GM21390 (cell line): ENCODE measurements around the gene SCYL2.
"Not testable (repeated sequence)": the region's sequence is repeated elsewhere in the genome, so short reads cannot be mapped to it uniquely, and the experiment has no call there.

Source experiments
- ATAC-seq: cut with Tn5 transposase; IDR thresholded peaks from one replicate; pipeline ENCODE4 v1.9.1; 2021; ENCODE audit not compliant: unreplicated experiment

The SCYL2 gene

DNA sequence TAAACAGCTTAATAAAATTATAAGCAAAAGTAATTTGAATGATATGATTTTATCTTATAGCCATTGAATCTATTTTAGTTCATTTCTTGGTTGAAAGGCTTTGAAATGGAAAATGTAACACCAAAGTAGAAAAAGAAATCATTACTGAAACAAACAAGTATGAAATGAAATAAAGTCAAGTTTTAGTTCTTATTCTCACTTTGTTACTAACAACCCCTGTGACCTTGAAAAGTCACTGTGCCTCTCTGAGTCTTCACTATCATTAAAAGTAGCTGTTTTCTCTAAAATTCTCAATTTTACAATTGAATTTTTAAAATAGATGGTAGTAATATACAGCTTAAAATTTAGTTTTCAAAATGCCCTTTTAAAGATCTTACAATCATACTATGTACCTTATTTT is 57.5 kb downstream of the SCYL2 start:
- peak; percentile 64 for ATAC-seq

- ATAC-seq, result no peak
These were observed 59.2 kb downstream of the SCYL2 start for GRCh38 chr12:100326208-100326607.

DNA sequence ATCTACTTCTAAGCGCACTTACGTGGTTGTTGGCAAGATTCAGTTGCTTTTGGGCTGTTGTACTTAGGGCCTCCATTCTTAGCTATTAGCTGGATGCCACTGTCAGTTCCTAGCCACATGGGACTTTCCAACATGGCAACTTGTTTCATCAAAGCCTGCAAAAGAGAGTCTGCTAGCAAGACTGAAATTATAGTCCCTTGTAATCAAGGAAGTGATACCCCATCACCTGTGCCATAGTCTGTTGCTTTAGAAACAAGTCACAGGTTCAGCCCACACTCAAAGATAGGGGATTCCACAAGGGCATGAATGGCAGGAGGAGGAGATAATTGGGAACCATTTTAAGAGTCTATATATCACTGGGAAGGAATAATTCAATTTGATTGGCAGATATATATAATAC is 62.8 kb downstream of the SCYL2 start:
- peak; percentile 94 for ATAC-seq

- no peak for ATAC-seq
These were observed 64.9 kb downstream of the SCYL2 start for GRCh38 chr12:100331871-100332270.

DNA sequence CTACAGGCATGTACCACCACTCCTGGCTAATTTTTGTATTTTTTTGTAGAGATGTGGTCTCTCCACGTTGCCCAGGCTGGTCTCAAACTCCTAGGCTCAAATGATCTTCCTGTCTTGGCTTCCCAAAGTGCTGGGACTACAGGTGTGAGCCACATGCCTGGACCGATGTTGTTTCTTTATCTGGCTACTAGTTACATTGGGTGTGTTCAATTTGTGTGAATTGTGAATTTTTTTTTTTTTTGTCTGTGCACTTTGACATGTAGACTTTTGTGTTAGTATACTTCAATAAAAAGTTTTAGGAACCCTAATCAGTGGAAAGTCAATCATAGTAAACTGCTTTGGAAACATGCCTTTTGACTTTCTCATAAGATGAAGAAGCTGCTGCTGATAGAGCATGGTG is 65.9 kb downstream of the SCYL2 start:
- no peak for ATAC-seq

- ATAC-seq, result no peak
These were observed 70.3 kb downstream of the SCYL2 start for GRCh38 chr12:100337299-100337698.

DNA sequence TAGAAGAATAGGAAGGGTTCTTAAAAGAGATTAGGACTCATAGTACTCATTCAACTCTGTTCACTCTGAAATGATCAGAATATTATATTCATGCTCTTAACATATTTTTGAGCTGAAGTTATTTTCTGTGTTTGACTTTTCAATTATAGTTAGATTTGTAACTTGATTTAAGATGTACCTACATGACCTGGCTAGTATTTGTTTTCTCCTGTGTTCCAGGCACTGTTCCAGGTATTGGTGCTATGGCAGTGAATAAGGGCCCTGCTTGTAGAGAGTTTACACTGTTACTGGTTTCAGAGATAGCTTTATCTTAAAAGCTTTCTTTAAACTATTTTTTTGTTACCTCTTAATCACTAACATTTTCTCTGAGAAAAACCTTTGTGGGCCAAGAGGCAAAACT is 70.8 kb downstream of the SCYL2 start:
- no peak for ATAC-seq

- peak; percentile 57 for ATAC-seq
These were observed 72.1 kb downstream of the SCYL2 start for GRCh38 chr12:100339071-100339470.

GRCh38 chr12:100342897-100343296 is 75.9 kb downstream of the SCYL2 start:
- ATAC-seq, result not testable (repeated sequence)

- not testable (repeated sequence) for ATAC-seq
These were observed 77.4 kb downstream of the SCYL2 start for GRCh38 chr12:100344351-100344750.

GRCh38 chr12:100345020-100345767 is 78.2 kb downstream of the SCYL2 start:
- no peak for ATAC-seq

GRCh38 chr12:100346660-100347059 is 79.7 kb downstream of the SCYL2 start:
- no peak for ATAC-seq

DNA sequence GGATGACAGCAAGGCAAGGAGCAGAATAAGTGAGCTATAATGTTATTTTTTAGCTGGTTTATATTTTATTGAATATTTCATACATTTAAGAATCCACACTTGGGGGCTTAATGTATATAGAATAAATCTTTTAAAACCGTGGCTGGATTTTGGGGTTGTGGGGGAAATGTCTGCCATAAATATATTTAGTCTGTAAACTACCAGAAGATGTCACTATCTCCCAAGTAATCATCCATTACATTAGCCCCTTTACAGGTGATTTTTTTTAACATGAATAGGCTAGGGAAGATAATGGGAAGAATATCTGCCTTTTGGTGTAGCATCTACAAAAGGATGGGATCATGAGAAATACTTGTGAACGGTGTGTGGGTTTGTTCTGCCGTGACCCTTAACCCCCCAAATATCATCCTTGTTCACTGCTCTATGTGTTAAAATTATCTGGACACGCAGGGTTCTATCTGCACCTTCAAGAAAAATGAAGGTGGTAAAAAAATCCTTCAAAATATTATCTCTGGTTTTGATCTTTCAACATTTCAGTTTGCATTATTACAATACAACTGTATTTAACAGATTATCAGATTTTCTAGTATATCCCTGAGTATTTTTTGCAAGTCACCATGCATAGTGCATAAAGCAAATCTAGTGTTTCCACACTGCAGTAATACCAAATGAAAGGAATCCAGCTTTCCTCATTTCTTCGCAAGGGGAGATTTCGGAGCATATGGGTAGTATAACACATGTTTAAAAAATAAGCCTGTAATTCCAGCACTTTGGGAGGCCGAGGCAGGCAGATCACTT is 81.9 kb downstream of the SCYL2 start:
- ATAC-seq, result no peak

DNA sequence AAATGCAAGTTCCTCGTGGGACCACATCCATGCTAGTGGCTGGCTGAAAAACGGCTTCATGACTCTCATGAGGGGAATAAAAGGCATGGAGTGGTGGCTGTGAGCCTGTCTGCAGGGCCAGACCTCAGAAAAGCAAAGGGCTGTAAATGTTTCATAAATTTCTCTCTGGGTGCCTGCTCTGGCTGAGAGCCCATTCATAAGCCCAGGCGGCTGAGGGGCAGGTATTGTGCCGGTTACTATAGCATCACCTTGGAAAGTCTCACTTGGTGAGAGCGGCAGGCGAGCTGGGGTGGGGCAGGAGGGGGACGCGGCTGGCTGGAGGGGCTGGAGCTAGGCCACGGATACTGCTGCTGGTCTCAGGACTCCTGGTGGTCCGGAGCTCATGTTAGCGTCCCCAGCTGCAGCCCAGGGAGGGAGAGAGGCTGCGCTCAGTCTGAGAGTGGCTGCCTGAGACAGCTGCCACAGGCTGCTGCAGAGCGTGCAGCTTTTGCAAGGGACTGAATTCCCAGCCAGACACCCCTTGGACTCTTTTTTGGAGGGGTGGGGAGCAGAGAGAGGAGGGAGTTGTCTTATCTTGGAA is 89.8 kb downstream of the SCYL2 start, which contains the start of gene SLC17A8:
Gene SLC17A8, plus strand, starts transcription at position 431 of the 580 bp plus-strand sequence. CDS start 318 bp downstream, outside the sequence.
- no peak for ATAC-seq

- ATAC-seq, result no peak
These were observed 92.3 kb downstream of the SCYL2 start for GRCh38 chr12:100359248-100359647.

DNA sequence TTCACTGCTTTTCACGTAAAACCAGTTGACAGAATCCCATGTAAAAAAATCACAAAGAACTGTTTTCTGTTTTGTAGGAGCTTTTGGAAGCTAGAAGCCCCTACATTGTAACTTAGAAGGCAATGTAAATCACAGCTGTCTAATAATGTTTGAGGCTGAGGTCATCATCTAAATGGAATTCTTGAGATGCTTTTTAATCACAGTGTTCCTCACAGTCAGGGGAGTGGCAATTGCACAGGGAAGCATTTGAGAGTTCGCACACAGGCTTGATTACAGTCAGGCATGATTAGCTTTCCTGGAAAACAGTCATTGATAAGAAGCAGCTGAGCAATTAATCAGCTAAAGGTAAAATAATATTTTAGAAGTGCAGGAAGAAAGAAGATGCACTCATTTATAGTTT is 92.8 kb downstream of the SCYL2 start:
- no peak for ATAC-seq

DNA sequence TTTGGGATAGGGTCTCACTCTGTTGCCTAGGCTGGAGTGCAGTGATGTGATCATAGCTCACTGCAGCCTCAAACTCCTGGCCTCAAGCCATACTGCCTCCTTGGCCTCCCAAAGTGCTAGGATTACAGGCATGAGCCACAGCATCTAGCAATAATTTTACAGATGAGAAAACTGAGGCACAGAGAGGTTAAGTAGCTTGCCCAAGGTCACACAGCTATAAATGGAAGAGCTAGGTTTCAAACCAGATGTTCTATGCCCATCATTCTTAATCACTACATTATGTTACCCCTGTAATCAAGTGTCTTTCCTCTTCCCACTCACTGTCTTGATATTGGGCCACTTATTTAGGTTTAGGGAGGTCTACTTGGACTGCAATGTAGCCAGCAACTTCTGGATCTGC is 93.5 kb downstream of the SCYL2 start:
- no peak for ATAC-seq

DNA sequence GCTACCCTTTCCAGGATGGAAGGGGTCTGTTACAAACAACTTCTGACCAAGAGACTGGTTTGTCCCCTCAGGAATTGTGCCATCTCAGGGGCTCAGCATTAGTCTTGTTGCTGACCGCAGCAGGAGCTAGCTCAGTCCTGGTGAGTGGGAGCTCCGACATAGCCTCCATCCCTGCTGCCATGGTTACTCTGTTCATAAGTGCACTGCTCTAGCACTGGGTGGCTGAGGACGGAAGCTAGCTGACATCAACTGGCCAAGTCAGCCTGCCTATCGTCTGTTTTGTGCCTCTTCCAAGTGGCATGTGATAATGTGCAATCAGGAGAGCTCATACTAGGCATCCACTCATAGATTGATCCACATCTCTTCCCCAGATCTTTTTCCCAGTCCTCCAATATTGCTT is 97.3 kb downstream of the SCYL2 start:
- ATAC-seq, result no peak

- no peak for ATAC-seq
These were observed 98.4 kb downstream of the SCYL2 start for GRCh38 chr12:100365411-100365810.

DNA sequence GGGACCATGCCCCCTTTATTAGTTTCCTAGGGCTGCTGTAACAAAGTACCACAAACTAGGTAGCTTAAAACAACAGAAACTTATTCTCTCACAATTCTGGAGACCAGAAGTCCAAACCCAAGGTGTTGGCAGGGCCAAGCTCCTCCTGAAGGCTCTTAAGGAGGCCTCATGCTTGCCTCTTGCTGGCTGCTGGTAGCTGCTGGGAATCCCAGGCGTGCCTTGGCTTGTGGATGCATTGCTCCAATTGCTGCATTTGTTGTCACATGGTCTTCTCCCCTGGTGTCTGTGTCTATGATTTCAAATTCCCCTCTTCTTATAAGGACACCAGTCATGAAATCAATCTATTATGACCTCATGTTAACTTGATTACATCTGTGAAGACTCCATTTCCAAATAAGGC is 101.1 kb downstream of the SCYL2 start:
- no peak for ATAC-seq

- ATAC-seq, result no peak
These were observed 104.2 kb downstream of the SCYL2 start for GRCh38 chr12:100371146-100371545.
